DMS 273 (cell line): ENCODE data around the gene FUS.
A peak's percentile ranks its signal among the peaks of the same experiment; 100 is the strongest.

Source experiments
- DNase-seq: peaks from one replicate; lab custom pipeline; 2025; ENCODE audit not compliant: unreplicated experiment; lab: John Stamatoyannopoulos, UW

The FUS gene

GRCh38 chr16:31201582-31202413 lies 21.9 kb downstream of the FUS start:
- no peak for DNase-seq

DNA sequence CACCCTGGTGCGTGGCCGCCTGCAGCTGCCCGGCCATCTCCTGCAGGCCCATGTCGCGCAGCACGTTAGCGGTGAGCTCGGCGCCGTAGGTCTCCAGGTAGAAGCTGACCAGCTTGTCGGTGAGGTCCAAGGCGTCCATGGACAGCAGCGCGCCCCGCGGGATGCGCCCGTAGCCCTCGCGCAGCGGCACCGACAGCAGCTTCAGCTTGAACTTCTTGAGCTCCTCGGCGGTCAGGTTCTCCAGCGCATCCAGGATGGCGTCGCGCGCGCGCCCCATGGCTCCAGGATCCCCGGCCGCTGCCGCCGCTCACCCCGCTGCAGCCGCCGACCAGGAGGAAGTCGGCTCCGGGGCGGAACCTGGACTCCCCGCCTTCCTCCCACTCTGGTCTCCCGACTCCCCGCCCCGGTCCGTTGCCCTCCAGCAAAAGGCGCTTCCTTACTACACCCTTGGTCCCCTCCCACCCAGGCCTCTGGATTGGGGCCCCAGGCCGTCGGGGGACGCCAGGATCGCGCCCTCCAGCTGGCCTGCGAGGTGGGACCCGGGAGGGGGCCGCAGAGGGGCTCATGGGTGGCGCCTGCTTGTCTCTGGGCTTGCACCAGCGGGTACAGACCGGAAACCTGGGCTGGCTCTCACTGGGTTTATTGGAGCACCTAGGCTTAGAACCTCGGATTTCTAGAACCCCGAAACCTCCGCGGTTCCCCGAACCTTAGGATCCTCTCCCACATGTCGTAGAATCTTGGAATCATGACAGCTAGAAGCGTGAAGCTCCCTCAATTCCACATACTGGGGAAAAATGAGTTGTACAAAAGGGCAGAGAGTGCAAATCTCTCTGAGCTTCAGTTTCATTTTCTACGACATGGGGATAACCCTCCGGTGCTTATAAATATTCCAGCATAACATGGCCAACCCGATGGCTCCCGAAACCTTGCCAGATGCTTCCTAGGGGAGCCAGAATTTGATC lies 22.8 kb downstream of the FUS start, which contains the start of gene PYCARD:
Gene PYCARD, minus strand, starts transcription at position 347 of the 962 bp plus-strand sequence. Its CDS starts 70 bp downstream, at position 277.
- peak; percentile 61 for DNase-seq

DNA sequence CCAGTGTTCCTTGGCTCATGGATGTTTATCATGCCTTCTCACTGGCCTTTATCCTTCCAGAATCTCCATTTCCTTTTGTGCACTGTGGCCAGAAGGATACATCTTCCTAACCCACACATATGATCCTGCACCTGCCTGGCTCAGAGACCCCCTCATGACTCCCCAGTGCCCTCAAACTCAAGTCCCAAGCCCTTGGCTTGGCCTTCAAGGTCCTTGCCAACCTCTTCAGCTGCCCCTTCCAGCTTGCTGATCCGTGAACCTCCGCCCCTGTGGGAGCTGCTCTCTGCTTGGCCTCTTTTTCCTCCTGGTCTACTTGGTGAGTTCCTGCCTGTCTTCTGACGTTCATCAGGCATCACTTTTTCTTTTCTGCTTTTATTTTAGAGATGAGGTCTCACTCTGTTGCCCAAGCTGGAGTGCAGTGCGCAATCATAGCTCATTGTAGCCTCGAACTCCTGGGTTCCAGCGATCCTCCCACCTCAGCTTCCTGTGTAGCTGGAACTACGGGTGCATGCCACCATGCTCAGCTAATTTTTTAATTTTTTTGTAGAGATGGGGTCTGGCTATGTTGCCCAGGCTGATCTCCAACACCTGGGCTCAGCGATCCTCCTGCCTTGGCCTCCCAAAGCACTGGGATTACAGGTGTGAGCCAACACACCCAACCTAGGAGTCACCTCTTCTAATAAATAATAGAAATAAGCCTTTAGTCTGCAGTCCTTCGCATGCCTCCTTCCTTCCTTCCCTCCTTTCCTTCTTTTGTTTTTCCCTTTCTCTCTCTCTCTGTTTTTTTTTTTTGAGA lies 25.1 kb downstream of the FUS start:
- no peak for DNase-seq

DNA sequence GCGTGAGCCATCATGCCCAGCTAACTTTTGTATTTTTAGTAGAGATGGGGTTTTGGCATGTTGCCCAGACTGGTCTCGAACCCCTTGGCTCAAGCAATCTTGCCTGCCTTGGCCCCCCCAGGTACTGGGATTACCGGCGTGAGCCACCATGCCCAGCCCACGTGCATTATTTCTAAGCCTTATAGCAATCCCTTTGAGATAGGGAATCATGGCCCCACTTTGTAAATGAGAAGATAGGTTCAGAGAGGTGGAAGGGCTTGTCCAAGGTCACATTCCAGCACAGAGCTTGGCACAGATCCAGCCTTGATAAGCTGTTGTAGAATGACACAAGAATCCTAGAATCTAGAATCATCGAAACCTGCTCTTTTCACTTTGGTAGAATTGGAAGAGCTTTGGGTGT lies 26.8 kb downstream of the FUS start:
- DNase-seq, result no peak

DNA sequence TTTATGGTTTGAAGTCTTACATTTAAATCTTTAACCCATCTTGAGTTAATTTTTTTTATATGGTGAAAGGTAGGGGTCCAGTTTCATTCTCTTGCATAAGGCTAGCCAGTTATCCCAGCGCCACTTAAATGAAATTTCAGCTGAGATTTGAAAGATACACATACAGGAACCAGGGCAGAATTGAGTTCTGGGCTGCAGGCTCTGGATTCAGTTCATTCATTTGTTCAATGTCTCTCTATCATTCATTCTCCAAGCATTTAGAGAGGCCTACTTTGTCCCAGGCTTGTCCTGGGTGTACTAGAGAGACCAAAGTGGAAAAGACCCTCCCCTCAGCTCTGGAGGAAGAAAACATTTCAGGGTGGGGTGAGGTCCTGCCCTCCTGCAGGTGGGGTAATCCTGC lies 33.4 kb downstream of the FUS start:
- DNase-seq, result no peak

- no peak for DNase-seq
These were observed 34.2 kb downstream of the FUS start, which contains the start of gene TRIM72 for GRCh38 chr16:31213877-31214707. Gene TRIM72 (plus strand): TSS chr16:31214119. CDS start chr16:31214739, 620 bp downstream.

DNA sequence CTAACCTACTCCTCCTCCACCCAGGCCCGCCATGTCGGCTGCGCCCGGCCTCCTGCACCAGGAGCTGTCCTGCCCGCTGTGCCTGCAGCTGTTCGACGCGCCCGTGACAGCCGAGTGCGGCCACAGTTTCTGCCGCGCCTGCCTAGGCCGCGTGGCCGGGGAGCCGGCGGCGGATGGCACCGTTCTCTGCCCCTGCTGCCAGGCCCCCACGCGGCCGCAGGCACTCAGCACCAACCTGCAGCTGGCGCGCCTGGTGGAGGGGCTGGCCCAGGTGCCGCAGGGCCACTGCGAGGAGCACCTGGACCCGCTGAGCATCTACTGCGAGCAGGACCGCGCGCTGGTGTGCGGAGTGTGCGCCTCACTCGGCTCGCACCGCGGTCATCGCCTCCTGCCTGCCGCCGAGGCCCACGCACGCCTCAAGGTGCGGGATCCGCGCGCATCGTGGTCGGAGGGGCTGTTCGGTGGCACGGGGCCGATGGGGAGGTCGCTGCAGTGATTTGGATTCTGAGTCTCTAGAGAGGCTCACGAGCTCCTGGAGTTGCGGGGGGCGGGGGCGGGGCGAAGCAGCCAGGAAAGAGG lies 34.9 kb downstream of the FUS start:
- no peak for DNase-seq

DNA sequence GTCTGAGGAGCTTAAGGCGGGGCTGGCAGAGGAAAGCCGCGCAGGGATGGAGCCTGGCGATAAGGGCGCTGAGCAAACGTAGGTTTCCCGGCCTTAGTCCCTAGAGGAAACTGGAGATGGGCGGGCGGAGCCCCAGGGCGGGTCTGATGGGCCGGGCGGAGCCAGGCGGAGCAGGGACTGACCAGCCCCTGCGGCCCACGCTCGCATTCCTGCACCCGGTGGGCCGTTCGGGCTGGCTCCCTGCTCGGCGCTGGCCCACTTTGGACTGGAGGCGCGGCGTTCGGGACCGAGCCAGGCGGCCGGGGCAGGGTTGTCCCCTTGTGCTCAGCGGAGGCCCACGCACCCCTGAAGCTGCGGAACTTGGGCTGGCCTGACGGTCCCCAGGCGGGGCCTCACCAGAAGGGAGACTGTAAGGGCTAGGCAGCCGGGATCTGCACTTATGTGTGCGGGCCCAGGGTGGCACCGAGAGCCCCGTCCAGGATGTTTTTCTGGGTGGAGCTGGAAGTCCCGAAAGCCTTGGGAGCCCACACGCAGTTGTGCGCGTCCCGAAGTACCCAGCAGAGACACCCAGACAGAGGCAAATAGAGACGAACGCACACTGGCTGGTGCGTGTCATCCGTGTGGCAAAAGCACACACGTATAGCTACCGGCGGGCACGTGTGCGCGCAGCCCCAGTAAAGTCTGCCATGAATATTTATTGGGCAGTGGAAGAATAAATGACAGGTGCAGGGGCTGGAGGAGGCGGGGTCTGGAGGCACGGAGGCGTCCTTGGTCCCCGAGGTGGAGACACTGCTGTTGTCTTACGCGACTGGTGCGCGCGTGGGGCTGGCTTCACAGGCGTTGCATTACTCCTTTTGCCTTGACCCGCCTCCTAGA lies 35.6 kb downstream of the FUS start:
- peak; percentile 67 for DNase-seq

DNA sequence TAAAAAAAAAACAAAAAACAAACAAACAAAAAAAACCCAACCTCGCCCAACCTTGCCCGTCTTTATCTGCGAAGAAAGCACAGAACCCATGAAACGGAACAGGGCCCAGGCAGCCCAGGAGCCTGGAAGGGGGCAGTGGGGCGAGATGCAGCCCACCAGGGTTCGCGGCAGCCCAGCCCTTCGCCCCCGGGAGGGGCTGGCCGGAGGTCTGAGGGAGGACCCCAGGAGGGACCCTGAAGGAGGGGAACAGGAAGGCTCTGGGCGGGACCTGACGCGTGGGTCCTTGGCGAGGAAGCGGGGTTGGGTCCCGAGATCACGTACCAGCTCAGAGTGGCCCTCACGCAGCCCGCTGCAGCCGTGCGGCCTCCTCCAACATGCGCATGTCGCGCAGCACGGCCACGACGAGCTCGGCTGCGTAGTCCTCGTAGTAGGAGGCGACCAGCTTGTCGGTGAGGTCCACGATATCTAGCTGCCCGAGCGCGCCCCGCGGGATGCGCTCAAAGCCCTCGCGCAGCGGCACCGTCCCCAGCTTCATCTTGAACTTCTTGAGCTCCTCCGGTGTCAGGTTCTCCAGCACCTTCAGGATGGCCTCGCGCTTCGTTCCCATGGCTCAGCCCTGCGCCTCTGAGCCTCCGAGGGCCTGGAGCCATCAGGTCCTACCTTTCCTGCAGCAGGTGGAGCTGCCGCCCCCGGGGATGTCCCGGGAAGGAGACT lies 36.6 kb downstream of the FUS start, which contains the start of gene PYDC1:
Gene PYDC1, minus strand, starts transcription at position 714 of the 714 bp plus-strand sequence. Its CDS starts 107 bp downstream, at position 607.
- DNase-seq, result no peak

DNA sequence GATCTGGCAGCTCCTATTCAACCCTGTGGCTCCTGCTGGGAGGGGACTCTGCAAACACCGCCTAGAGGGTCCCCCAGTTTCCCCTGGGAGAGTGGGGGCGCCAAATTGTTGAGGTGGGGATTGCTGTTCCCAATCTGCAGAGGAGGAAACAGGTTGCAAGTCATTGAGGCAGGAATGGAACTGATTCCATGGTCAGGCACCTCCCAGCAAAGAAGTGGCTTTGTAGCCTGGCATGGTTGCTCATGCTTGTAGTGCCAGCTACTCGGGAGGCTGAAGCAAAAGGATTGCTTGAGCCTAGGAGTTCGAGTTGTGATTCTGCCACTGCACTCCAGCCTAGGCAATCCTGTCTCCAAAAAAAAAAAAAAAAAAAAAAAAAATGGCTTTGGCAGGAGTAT lies 37.2 kb downstream of the FUS start:
- no peak for DNase-seq

DNA sequence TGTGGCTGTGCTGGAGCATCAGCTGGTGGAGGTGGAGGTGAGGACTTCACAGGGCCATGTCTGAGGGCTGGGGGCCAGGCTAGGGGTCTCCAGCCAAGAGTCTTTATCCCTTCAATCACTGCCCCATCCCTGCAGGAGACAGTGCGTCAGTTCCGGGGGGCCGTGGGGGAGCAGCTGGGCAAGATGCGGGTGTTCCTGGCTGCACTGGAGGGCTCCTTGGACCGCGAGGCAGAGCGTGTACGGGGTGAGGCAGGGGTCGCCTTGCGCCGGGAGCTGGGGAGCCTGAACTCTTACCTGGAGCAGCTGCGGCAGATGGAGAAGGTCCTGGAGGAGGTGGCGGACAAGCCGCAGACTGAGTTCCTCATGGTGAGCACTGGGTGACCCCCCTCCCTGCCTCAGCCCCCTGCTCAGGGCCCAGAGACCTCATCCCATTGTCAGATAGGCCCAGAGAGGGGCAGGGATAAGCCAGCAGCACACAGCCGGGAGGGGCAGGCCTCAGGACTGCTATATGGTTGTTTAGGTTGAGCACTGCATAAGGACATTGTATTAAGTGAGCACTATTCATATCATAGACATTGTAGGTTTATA lies 39.3 kb downstream of the FUS start:
- no peak for DNase-seq

DNA sequence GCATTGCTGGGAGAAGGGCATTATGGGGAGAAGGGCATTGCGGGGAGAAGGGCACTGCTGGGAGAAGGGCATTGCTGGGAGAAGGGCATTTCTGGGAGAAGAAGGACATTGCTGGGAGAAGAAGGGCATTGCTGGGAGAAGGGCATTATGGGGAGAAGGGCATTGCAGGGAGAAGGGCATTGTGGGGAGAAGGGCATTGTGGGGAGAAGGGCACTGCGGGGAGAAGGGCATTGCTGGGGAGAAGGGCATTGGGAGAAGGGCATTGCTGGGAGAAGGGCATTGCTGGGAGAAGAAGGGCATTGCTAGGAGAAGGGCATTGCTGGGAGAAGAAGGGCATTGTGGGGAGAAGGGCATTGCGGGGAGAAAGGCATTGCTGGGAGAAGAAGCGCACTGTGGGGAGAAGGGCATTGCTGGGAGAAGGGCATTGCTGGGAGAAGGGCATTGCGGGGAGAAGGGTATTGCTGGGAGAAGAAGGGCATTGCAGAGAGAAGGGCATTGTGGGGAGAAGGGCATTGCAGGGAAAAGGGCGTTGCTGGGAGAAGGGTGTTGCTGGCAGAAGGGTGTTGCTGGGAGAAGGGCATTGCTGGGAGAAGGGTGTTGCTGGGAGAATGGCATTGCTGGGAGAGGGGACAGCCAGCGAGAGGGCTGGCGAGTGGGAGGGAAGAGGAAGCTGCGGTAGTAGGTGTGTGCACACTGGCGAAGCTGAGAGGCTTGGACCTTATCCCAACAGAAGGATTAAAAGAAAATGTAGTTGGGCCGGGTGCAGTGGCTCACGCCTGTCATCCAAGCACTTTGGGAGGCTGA lies 41.6 kb downstream of the FUS start:
- no peak for DNase-seq

DNA sequence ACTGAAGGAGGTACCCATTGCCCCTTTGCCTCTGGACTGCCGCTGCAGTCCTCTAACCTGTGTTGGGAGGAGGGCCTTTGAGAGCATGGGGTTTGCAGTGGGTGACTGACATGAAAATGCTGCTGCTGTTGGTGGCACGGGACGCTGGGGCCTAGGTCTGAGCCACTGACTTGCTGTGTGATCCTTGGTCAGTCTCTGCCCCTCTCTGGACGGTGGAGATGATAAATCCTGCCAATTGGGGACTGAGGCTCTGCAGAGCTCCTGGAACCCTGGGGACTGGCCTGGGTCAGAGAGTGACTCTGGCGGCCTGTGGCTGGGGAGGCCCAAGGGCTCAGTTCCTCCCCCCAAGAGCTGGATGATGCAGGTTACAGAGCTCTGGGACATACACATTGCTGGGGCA lies 43.1 kb downstream of the FUS start:
- no peak for DNase-seq

DNA sequence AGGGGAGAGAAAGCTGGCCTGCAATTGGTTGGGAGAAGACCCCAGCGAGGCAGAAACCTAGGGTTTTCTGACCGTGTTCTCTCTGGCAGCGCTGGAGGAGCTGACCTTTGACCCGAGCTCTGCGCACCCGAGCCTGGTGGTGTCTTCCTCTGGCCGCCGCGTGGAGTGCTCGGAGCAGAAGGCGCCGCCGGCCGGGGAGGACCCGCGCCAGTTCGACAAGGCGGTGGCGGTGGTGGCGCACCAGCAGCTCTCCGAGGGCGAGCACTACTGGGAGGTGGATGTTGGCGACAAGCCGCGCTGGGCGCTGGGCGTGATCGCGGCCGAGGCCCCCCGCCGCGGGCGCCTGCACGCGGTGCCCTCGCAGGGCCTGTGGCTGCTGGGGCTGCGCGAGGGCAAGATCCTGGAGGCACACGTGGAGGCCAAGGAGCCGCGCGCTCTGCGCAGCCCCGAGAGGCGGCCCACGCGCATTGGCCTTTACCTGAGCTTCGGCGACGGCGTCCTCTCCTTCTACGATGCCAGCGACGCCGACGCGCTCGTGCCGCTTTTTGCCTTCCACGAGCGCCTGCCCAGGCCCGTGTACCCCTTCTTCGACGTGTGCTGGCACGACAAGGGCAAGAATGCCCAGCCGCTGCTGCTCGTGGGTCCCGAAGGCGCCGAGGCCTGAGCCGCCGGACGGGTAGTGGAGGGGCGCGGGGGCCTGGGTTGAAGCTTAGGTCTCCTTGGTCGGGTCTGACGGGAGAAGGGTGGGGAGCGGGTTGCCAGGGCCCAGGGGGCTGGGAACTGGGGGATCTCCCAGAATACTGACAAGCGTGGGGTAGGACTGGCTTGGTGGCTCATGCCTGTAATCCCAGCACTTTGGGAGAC lies 44.4 kb downstream of the FUS start:
- DNase-seq, result no peak

DNA sequence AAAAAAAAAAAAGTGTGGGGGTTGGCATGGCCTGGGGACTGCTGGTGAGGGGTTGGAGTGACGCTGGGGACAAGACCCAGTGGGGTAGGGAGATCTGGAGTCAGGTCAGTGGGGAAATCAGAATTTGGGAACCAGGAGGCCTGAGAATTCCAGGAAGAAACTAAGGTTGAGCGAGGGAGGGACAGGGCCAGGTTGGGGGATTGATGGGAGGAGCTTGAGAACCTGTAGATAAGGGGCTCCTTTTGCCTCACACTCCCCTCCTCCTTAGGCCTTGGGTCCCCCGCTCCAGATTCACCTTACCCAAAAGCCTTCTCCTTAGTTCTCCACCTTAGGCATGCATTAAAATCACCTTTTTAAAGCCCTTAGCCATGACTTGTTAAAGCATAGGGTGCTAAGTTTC lies 45.3 kb downstream of the FUS start:
- no peak for DNase-seq

DNA sequence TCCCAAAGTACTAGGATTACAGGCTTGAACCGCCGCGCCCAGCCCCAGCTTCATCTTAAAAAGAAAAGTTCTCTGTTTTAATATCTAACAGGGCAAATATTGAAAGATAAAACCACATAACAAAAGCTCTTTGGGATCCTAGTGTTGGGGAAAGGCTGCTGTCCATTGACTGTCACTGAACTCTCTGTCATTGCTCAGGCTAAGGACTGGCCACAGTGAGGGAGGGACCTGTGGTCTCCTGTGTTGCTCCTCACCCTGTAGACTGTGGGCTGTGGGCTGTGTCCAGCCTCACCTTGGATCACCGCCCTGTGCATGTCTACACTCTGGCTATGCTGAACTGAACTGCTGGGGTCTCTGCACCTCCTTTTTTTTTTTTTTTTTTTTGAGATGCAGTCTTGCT lies 48.3 kb downstream of the FUS start:
- no peak for DNase-seq
